ENCODE results near the gene GPHN.

DNA sequence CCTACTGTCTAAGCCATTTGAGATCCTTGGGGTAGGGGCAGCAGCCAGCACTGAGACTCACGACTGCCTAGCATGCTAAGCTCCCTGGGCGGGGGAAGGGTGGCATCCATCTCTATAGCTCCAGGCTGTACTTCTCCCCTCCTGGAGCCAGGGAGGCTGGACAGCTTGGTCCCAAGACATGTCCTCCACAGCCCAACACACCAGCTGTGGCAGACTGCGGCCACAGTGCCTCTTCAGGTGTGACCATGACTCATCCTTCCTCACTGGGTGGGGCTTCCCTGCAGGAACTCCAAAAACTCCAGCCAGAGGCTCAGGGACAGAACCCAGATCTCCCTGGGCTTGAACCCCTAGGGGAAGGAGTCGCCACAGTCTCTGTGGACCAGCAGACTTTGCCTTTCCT, 193.9 kb downstream of the GPHN start:
- TF ChIP-seq, protein P1, sequence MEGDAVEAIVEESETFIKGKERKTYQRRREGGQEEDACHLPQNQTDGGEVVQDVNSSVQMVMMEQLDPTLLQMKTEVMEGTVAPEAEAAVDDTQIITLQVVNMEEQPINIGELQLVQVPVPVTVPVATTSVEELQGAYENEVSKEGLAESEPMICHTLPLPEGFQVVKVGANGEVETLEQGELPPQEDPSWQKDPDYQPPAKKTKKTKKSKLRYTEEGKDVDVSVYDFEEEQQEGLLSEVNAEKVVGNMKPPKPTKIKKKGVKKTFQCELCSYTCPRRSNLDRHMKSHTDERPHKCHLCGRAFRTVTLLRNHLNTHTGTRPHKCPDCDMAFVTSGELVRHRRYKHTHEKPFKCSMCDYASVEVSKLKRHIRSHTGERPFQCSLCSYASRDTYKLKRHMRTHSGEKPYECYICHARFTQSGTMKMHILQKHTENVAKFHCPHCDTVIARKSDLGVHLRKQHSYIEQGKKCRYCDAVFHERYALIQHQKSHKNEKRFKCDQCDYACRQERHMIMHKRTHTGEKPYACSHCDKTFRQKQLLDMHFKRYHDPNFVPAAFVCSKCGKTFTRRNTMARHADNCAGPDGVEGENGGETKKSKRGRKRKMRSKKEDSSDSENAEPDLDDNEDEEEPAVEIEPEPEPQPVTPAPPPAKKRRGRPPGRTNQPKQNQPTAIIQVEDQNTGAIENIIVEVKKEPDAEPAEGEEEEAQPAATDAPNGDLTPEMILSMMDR (IDR thresholded peaks at IDR 0.05) = no peak
- TF ChIP-seq POLR2A (IDR thresholded peaks at IDR 0.05) = no peak

Data from thyroid gland (tissue), 4 donors.